ENCODE data around the gene MCM7.

MCM7 gene

GRCh38 chr7:100077205-100077604, 24.0 kb downstream of the MCM7 start:
- Histone ChIP-seq H3K4me3 (ENCODE audit: low read length) (no peak overlapping the region), H3K27ac (ENCODE audit: low read depth, low read length) (no peak overlapping the region), H3K4me1 (ENCODE audit: control insufficient read depth, low read length) (peaks cover 13% of the 10 kb centered on the region), H3K9me3 (ENCODE audit: control insufficient read depth, insufficient read depth, low read length) (peaks cover 8% of the 10 kb centered on the region), H3F3A (ENCODE audit: control insufficient read depth, insufficient read depth) (peaks cover 2% of the 10 kb centered on the region; the same call in 1 of the 2 replicates), H3K9me2 (replicated peaks; ENCODE audit: control insufficient read depth, low read length) (no peaks in the 10 kb centered on the region), H3K4me2 (ENCODE audit: low read length) (no peak overlapping the region), H4K20me1 (ENCODE audit: control insufficient read depth, insufficient read depth, low read depth, low read length) (peaks cover 11% of the 10 kb centered on the region; the same call in 1 of the 2 replicates), H3K27me3 (ENCODE audit: control insufficient read depth, low read length) (no peaks in the 10 kb centered on the region), H3K36me3 (ENCODE audit: control insufficient read depth, low read length) (peaks cover 63% of the 10 kb centered on the region), H3K79me2 (ENCODE audit: control insufficient read depth, low read length) (peaks cover 39% of the 10 kb centered on the region)
- TF ChIP-seq EZH2phosphoT487 (IDR thresholded peaks at IDR 0.05; ENCODE audit: borderline replicate concordance, low read length): no peak
- no peak for TF ChIP-seq CTCF (IDR thresholded peaks at IDR 0.05; ENCODE audit: low read depth, low read length, poor library complexity, severe bottlenecking)

GRCh38 chr7:100075418-100075817, 25.8 kb downstream of the MCM7 start:
- H3K4me3 ChIP-seq (ENCODE audit: low read length): no peak overlapping the region
- H3K9me2 ChIP-seq (replicated peaks; ENCODE audit: control insufficient read depth, low read length): no peaks in the 10 kb centered on the region
- H3K36me3 ChIP-seq (ENCODE audit: control insufficient read depth, low read length): peaks cover 81% of the 10 kb centered on the region
- peaks cover 5% of the 10 kb centered on the region; the same call in 1 of the 2 replicates for H3K4me1 ChIP-seq (ENCODE audit: control insufficient read depth, low read length)
- H3K4me2 ChIP-seq (ENCODE audit: low read length): no peak overlapping the region
- no peak overlapping the region for H3K27ac ChIP-seq (ENCODE audit: low read depth, low read length)
- TF ChIP-seq CTCF (IDR thresholded peaks at IDR 0.05; ENCODE audit: low read depth, low read length, poor library complexity, severe bottlenecking): no peak
- TF ChIP-seq EZH2phosphoT487 (IDR thresholded peaks at IDR 0.05; ENCODE audit: borderline replicate concordance, low read length): no peak
- H3K9me3 ChIP-seq (ENCODE audit: control insufficient read depth, insufficient read depth, low read length): peaks cover 26% of the 10 kb centered on the region
- H3K79me2 ChIP-seq (ENCODE audit: control insufficient read depth, low read length): peaks cover 27% of the 10 kb centered on the region
- peaks cover 11% of the 10 kb centered on the region; the same call in 1 of the 2 replicates for H4K20me1 ChIP-seq (ENCODE audit: control insufficient read depth, insufficient read depth, low read depth, low read length)
- H3K27me3 ChIP-seq (ENCODE audit: control insufficient read depth, low read length): no peaks in the 10 kb centered on the region
- peaks cover 2% of the 10 kb centered on the region; the same call in 1 of the 2 replicates for H3F3A ChIP-seq (ENCODE audit: control insufficient read depth, insufficient read depth)

GRCh38 chr7:100074841-100075240, 26.4 kb downstream of the MCM7 start:
- Histone ChIP-seq H3F3A (ENCODE audit: control insufficient read depth, insufficient read depth) (peaks cover 2% of the 10 kb centered on the region; the same call in 1 of the 2 replicates), H4K20me1 (ENCODE audit: control insufficient read depth, insufficient read depth, low read depth, low read length) (peaks cover 9% of the 10 kb centered on the region; the same call in 1 of the 2 replicates), H3K27ac (ENCODE audit: low read depth, low read length) (no peak overlapping the region), H3K9me2 (replicated peaks; ENCODE audit: control insufficient read depth, low read length) (no peaks in the 10 kb centered on the region), H3K27me3 (ENCODE audit: control insufficient read depth, low read length) (no peaks in the 10 kb centered on the region), H3K9me3 (ENCODE audit: control insufficient read depth, insufficient read depth, low read length) (peaks cover 28% of the 10 kb centered on the region), H3K36me3 (ENCODE audit: control insufficient read depth, low read length) (peaks cover 87% of the 10 kb centered on the region), H3K79me2 (ENCODE audit: control insufficient read depth, low read length) (peaks cover 22% of the 10 kb centered on the region), H3K4me2 (ENCODE audit: low read length) (no peak overlapping the region), H3K4me3 (ENCODE audit: low read length) (no peak overlapping the region), H3K4me1 (ENCODE audit: control insufficient read depth, low read length) (no peaks in the 10 kb centered on the region)
- TF ChIP-seq EZH2phosphoT487 (IDR thresholded peaks at IDR 0.05; ENCODE audit: borderline replicate concordance, low read length) (no peak), CTCF (IDR thresholded peaks at IDR 0.05; ENCODE audit: low read depth, low read length, poor library complexity, severe bottlenecking) (no peak)

Measured in DOHH2 (cell line).